Stimulated activated CD4-positive, alpha-beta T cell treated with anti-CD3 and anti-CD28 coated beads, TNF-alpha, amount 100 ng/mL, for 48 hours (primary cell): ENCODE measurements around the gene MYMX.
"Not testable (repeated sequence)": the region's sequence is repeated elsewhere in the genome, so short reads cannot be mapped to it uniquely, and the experiment has no call there.

Experiments
- DNase-seq, 3 donors: peaks; one replicate each; pipeline ENCODE4 v3.0.0-alpha.2; 2020; ENCODE audit warnings: low read depth in 3 of 3

Gene MYMX

GRCh38 chr6:44186635-44187025 lies 30.1 kb upstream of the MYMX start:
- DNase-seq = no peak

DNA sequence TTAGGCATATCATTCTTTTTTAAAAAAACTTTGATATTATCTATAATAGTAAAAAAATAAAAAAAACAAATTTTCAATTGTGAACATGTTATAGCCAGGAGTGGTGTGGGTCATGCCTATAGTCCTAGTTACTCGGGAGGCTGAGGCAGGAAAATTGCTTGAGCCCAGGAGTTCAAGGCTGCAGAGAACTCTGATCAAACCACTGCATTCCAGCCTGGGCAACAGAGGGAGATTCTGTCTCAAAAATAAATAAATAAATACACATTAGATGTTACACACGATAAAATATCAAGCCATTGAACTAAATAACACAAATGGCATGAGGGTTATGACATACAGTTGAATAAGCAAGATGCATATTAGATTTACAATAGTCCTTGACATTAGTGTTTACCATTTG lies 27.9 kb upstream of the MYMX start:
- DNase-seq = no peak

- no peak for DNase-seq
Measured at GRCh38 chr6:44189257-44189656, 27.5 kb upstream of the MYMX start.

GRCh38 chr6:44190715-44191114 lies 26.0 kb upstream of the MYMX start:
- no peak for DNase-seq

- no peak for DNase-seq
Measured at GRCh38 chr6:44192428-44193041, 24.2 kb upstream of the MYMX start.

DNA sequence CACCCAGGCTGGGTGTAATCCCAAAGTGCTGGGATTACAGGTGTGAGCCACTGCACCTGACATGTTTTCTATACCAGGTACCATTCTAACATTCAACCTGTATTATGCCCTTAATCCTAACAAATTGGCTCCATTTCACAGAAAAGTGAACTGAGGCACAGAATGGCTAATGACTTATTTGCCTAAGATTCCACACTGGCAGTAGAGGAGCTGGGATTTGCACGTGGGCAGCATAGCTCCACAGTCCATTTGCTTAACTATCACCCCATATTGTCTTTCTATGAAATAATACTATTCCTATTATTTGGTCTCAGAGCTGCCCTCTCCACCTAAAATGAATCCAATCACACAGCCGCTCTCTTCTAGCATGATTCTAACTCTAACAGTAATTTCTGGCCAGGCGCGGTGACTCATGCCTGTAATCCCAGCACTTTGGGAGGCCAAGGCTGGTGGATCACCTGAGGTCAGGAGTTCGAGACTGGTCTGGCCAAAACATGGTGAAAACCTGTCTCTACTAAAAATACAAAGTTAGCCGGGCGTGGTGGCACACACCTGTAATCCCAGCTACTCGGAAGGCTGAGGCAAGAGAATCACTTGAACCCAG lies 23.3 kb upstream of the MYMX start:
- DNase-seq = no peak

DNA sequence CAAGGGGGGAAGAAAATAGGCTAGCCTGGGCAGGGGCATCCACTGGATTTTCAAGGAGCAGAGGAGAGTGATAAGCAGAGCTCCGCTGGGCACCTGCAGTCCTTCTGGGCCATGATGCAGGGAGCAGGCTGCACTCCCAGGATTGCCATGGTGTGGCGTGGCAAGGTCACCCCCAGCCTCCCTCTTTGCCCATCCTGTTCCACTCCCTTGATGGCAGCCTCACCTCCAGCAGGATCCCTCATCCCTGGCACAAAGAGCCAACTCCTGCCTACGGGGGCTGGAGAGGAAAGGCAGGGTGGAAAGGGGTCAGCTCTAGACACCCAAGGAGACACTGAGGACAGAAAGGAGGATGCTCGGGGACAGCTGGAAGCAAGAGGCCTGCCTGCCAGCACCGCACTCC lies 22.4 kb upstream of the MYMX start:
- no peak for DNase-seq

DNA sequence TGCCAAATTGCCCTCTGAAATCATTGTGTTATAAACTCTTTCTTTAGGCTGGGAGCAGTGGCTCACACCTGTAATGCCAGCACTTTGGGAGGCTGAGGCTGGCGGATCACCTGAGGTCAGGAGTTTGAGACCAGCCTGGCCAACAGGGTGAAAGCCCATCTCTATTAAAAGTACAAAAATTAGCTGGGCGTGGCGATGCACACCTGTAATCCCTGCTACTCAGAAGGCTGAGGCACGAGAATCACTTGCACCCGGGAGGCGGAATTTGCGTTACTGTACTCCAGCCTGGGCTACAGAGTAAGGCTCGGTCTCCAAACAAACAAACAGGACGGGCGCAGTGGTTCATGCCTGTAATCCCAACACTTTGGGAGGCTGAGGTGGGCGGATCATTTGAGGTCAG lies 20.4 kb upstream of the MYMX start:
- not testable (repeated sequence) for DNase-seq

DNA sequence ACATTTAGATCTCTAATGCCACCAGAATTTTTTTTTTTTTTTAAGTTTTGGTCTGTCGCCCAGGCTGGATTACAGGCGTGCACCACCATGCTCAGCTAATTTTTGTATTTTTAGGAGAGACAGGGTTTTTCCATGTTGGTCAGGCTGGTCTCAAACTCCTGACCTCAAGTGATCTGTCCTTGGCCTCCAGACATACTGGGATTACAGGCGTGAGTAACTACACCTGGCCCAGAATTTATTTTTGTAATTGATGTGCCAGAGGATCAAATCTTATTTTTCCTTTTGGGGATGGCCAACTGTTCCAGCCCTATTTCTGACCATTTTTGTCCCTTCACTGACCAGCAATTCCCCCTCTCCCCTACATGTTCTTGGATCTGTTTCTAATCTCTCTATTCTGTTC lies 18.0 kb upstream of the MYMX start:
- DNase-seq = no peak

DNA sequence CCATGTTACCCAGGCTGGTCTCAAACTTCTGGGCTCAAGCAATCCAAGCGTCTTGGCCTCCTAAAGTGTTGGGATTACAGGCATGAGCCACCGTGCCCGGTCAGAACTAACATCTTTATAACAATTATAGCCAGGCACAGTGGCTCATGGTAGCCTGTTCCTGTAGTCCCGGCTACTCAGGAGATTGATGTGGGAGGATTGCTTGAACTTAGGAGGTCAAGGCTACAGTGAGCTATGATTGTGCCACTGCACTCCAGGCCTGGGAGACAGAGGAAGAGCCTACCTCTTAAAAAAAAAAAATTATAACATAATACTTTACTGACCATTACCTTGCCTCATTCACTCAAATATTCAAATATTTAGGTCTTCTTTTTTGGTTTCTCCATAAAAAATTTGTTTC lies 16.8 kb upstream of the MYMX start:
- no peak for DNase-seq

- no peak for DNase-seq
Measured at GRCh38 chr6:44201200-44201599, 15.5 kb upstream of the MYMX start.

- DNase-seq = no peak
Measured at GRCh38 chr6:44201638-44202303, 15.0 kb upstream of the MYMX start.

GRCh38 chr6:44202332-44202971 lies 14.3 kb upstream of the MYMX start:
- DNase-seq = no peak

GRCh38 chr6:44202972-44203750 lies 13.6 kb upstream of the MYMX start:
- no peak for DNase-seq

GRCh38 chr6:44203955-44204354 lies 12.8 kb upstream of the MYMX start:
- no peak for DNase-seq

- DNase-seq = no peak
Measured at GRCh38 chr6:44207966-44208365, 8.8 kb upstream of the MYMX start.

- no peak for DNase-seq
Measured at GRCh38 chr6:44211284-44211683, 5.4 kb upstream of the MYMX start.

DNA sequence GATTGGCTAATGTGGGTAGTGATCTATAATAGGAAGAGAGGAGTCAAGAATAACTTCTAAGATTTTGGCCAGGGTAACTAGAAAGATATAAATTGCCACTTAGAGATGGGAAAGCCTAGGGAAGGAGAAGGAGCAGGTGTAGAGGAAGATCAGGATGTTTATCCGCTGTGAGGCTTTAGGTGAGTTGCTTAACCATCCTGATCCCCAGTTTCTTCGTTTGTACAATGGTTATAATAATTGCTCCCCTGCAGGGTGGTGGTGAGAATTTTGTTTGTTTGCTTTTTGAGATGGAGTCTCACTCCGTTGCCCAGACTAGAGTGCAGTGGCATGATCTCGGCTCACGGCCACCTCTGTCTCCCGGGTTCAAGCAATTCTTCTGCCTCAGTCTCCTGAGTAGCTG lies 2.4 kb upstream of the MYMX start:
- DNase-seq = no peak

GRCh38 chr6:44217332-44218143 lies 812 bp downstream of the MYMX start:
- DNase-seq = no peak

- DNase-seq = no peak
Measured at GRCh38 chr6:44219053-44219814, 2.5 kb downstream of the MYMX start.
